Endothelial cell of umbilical vein (primary cell): ENCODE data around the gene GTF2H1. TPM values are rescaled to one million over a fixed set of nuclear protein-coding genes. Genes with fewer than 3 reads are reported as not detected.

ENCODE experiments used
- BruUV-seq: library from RNA; stranded (reverse); fragments of 400-500 nt; replicated peaks from 2 replicates; lab custom pipeline; 2021; lab: Mats Ljungman, UMichigan
- CTCF ChIA-PET: fragments of 300-600, 350-600 bp; sonication (Branson Sonifier 250); formaldehyde crosslinking; loops from one replicate; lab custom pipeline; 2021; ENCODE audit warnings: antibody characterized with exemption, inconsistent platforms; lab: Charles Lee
- POLR2A ChIA-PET: fragments of 300-600, 350-600 bp; sonication (Branson Sonifier 250); formaldehyde crosslinking; loops from one replicate; lab custom pipeline; 2021; ENCODE audit warnings: antibody characterized with exemption, inconsistent platforms; lab: Charles Lee
- DNase-seq: peaks from one replicate; pipeline ENCODE4 v3.0.0-alpha.2; 2011; ENCODE audit warnings: low read depth, low spot score
- FAIRE-seq: peaks from 2 replicates; lab custom pipeline; 2011; peaks lifted over from hg19 to GRCh38; lab: Jason Lieb, UNC
- H2AFZ ChIP-seq: 2 replicates; pipeline ENCODE4 v1.6.0; 2012; ENCODE audit warnings: low read depth, low read length, control low read depth, inconsistent platforms
- H3K27ac ChIP-seq: 2 replicates; pipeline ENCODE4 v1.5.1; 2011; ENCODE audit warnings: low read depth, mild to moderate bottlenecking, control low read depth, low read length, moderate library complexity; ENCODE audit not compliant: insufficient read depth
- H3K27me3 ChIP-seq, 2 experiments: 2 replicates each; pipeline versions ENCODE4 v1.6.0 to v1.6.1; 2011; ENCODE audit warnings: low read length in 2 of 2, mixed read lengths in 1 of 2; ENCODE audit not compliant: control insufficient read depth in 2 of 2, insufficient read depth in 2 of 2
- H3K36me3 ChIP-seq, 2 experiments: 2 replicates in 1 of 2; 3 replicates in 1 of 2; pipeline ENCODE4 v1.5.1; 2011; ENCODE audit warnings: low read length in 2 of 2, mild to moderate bottlenecking in 1 of 2, moderate library complexity in 1 of 2; ENCODE audit not compliant: control insufficient read depth in 2 of 2, insufficient read depth in 2 of 2; ENCODE audit errors: extremely low read depth in 1 of 2
- H3K4me1 ChIP-seq: 3 replicates; pipeline ENCODE4 v1.5.1; 2011; ENCODE audit warnings: mild to moderate bottlenecking, low read length; ENCODE audit not compliant: control insufficient read depth, insufficient read depth; ENCODE audit errors: extremely low read depth
- H3K4me2 ChIP-seq: 2 replicates; pipeline ENCODE4 v1.6.1; 2011; ENCODE audit warnings: low read length, control low read depth, mixed read lengths; ENCODE audit not compliant: insufficient read depth
- H3K4me3 ChIP-seq, 3 experiments: fragments of 200-600 bp in 1 of 3; sonication (generic), shearing (Covaris generic) in 1 of 3; replicated peaks in 1 of 3; 2 replicates each; pipeline ENCODE4 v1.5.1; 2011 to 2016; ENCODE audit warnings: control low read depth in 3 of 3, low read length in 3 of 3, mild to moderate bottlenecking in 2 of 3, inconsistent platforms in 1 of 3, low read depth in 1 of 3, moderate library complexity in 1 of 3; ENCODE audit not compliant: insufficient read depth in 1 of 3
- H3K79me2 ChIP-seq: 2 replicates; pipeline ENCODE4 v1.6.0; 2012; ENCODE audit warnings: low read length, inconsistent platforms; ENCODE audit not compliant: control insufficient read depth, insufficient read depth
- H3K9ac ChIP-seq: replicated peaks from 2 replicates; pipeline ENCODE3; 2011; ENCODE audit warnings: low read length, control low read depth; ENCODE audit not compliant: insufficient read depth; ENCODE audit errors: extremely low read depth
- H3K9me1 ChIP-seq: replicated peaks from 3 replicates; pipeline ENCODE4 v1.6.0; 2011; ENCODE audit warnings: mild to moderate bottlenecking, low read length; ENCODE audit not compliant: control insufficient read depth, insufficient read depth; ENCODE audit errors: extremely low read depth
- H3K9me3 ChIP-seq: replicated peaks from 2 replicates; pipeline ENCODE4 v1.5.1; 2012; ENCODE audit warnings: low read length, inconsistent platforms; ENCODE audit not compliant: control insufficient read depth, insufficient read depth
- H4K20me1 ChIP-seq: replicated peaks from 2 replicates; pipeline ENCODE3; 2011; ENCODE audit warnings: mild to moderate bottlenecking, low read length; ENCODE audit not compliant: control insufficient read depth, insufficient read depth; ENCODE audit errors: extremely low read depth
- FOS ChIP-seq: IDR thresholded peaks from 2 replicates; pipeline ENCODE4 v1.6.1; 2011; ENCODE audit warnings: mild to moderate bottlenecking, low read length, moderate library complexity, borderline replicate concordance; ENCODE audit not compliant: insufficient read depth
- POLR2A ChIP-seq: IDR thresholded peaks from 2 replicates; pipeline ENCODE4 v1.6.1; 2012; ENCODE audit warnings: low read depth, mild to moderate bottlenecking, control low read depth, low read length
- dilution Hi-C: fragments of 300-500 bp; cut with MboI; formaldehyde crosslinking; loops from one replicate; pipeline ENCODE4 v1.15.0; 2019; ENCODE audit warnings: low sequenced_read_pairs; ENCODE audit not compliant: extremely low pct_ligation_motif_present
- intact Hi-C: fragments of 100-400 bp; cut with micrococcal nuclease; formaldehyde crosslinking; loops from one replicate; pipeline ENCODE4 v1.10.0; 2022
- polyA plus RNA-seq, 4 experiments: library from polyadenylated mRNA; depleted of rRNA in 3 of 4; stranded (reverse) in 3 of 4; unstranded in 1 of 4; fragments of >200 nt; gene quantifications; 2 replicates each; pipeline versions ENCODE4 v1.2.1 to v1.2.3, GENCODE V29; 2011 to 2012; ENCODE audit warnings: missing spikeins in 1 of 4
- total RNA-seq: library from RNA; stranded (reverse); gene quantifications from 2 replicates; pipeline ENCODE4 v1.2.3, GENCODE V29; 2021
- TF ChIP-seq, protein P1 (sequence below), 2 donors: IDR thresholded peaks; 1 replicate in 1 of 2; 2 replicates in 1 of 2; pipeline ENCODE4 v1.5.1; 2011; ENCODE audit warnings: low read length in 2 of 2, mild to moderate bottlenecking in 2 of 2, moderate library complexity in 2 of 2, control low read depth in 1 of 2, inconsistent platforms in 1 of 2, low read depth in 1 of 2; ENCODE audit not compliant: insufficient read depth in 1 of 2; ENCODE audit errors: extremely low read depth in 1 of 2

Gene GTF2H1
- total and polyA plus RNA-seq, 2 donors (not counting 3 experiments of a cell fraction or from before 2014, with no cell fraction given) = 15.7 to 47.7 TPM

DNA sequence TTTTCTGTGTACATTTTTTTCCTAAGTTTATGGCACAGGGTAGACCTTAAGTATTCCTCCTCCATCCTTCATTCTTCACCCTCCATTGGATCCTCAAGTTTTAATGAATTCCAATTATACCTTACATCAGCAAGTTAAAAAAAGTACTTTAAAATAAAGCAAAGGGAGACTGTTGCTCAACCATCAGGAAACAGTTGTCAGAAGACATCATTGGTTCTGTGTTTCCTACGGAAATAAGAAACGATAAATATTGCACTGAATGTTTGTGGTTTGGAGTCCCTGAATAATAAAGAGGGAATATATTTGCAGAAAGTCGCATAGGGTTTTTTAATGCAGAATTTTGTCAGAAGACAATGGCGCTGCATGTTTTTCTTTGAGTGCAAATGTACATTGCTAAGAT, 43.9 kb downstream of the GTF2H1 start:
- DNase-seq (no peak), FAIRE-seq (no peak)
- Histone ChIP-seq H3K36me3 (peaks cover 10 to 18% of the 10 kb centered on the region in 2 experiments), H3K9me3 (no peaks in the 10 kb centered on the region), H3K4me3 (no peak overlapping the region), H3K9me1 (no peaks in the 10 kb centered on the region), H2AFZ (no peak overlapping the region), H3K9ac (no peak overlapping the region), H4K20me1 (no peaks in the 10 kb centered on the region), H3K27ac (no peak overlapping the region), H3K79me2 (no peaks in the 10 kb centered on the region), H3K4me2 (no peak overlapping the region), H3K4me1 (no peaks in the 10 kb centered on the region), H3K27me3 (no peaks in the 10 kb centered on the region)
- TF ChIP-seq FOS = no peak
- TF ChIP-seq, protein P1, sequence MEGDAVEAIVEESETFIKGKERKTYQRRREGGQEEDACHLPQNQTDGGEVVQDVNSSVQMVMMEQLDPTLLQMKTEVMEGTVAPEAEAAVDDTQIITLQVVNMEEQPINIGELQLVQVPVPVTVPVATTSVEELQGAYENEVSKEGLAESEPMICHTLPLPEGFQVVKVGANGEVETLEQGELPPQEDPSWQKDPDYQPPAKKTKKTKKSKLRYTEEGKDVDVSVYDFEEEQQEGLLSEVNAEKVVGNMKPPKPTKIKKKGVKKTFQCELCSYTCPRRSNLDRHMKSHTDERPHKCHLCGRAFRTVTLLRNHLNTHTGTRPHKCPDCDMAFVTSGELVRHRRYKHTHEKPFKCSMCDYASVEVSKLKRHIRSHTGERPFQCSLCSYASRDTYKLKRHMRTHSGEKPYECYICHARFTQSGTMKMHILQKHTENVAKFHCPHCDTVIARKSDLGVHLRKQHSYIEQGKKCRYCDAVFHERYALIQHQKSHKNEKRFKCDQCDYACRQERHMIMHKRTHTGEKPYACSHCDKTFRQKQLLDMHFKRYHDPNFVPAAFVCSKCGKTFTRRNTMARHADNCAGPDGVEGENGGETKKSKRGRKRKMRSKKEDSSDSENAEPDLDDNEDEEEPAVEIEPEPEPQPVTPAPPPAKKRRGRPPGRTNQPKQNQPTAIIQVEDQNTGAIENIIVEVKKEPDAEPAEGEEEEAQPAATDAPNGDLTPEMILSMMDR (IDR thresholded peaks at IDR 0.05; ENCODE audit: extremely low read depth in 1 of 2, insufficient read depth in 1 of 2, low read depth in 1 of 2, low read length in 2 of 2) = no peak
- CTCF ChIA-PET = no interaction called here
- POLR2A ChIA-PET = no interaction called here
- BruUV-seq = no TSS peak
- dilution Hi-C loops = no loop called here
- intact Hi-C loops = no loop called here

DNA sequence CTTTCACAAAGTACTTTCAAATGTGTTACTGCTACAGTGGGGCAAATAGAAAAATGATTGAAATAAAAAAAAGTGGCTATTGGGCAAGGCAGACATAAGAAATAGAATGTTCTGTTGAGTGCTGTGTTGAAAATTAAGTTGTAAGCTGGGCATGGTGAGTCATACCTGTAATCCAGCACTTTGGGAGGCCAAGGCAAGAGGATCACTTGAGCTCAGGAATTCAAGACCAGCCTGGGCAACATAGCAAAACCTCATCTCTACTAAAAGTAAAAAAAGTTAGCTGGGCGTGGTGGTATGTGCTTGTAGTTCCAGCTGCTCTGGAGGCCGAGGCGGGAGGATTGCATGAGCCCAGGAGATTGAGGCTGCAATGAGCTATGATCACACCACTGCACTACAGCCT, 45.1 kb downstream of the GTF2H1 start:
- ChIA-PET POLR2A (interaction anchor here (1.2 kb wide), 1 partner anchor 27 kb away, joined by 11 read pairs; the partner anchor contains the start of gene LDHA), CTCF (no interaction called here)
- Histone ChIP-seq H3K36me3 (peaks cover 5 to 13% of the 10 kb centered on the region in 2 experiments), H2AFZ (no peak overlapping the region), H3K4me3 (no peak overlapping the region), H3K27me3 (no peaks in the 10 kb centered on the region), H3K9ac (no peak overlapping the region), H3K9me3 (no peaks in the 10 kb centered on the region), H3K27ac (no peak overlapping the region), H3K79me2 (no peaks in the 10 kb centered on the region), H3K9me1 (no peaks in the 10 kb centered on the region), H3K4me2 (no peak overlapping the region), H3K4me1 (no peaks in the 10 kb centered on the region), H4K20me1 (no peaks in the 10 kb centered on the region)
- TF ChIP-seq POLR2A = no peak
- TF ChIP-seq FOS = no peak
- dilution Hi-C loops (no loop called here), intact Hi-C loops (no loop called here)
- no TSS peak for BruUV-seq
- DNase-seq (no peak), FAIRE-seq (peak; percentile 63)
